ENCODE results near the gene GALNT17. TPM values are rescaled to one million over a fixed set of nuclear protein-coding genes. Genes with fewer than 3 reads are reported as not detected.

Gene GALNT17
- total RNA-seq, 1 experiment from 2014 or later, result not detected

DNA sequence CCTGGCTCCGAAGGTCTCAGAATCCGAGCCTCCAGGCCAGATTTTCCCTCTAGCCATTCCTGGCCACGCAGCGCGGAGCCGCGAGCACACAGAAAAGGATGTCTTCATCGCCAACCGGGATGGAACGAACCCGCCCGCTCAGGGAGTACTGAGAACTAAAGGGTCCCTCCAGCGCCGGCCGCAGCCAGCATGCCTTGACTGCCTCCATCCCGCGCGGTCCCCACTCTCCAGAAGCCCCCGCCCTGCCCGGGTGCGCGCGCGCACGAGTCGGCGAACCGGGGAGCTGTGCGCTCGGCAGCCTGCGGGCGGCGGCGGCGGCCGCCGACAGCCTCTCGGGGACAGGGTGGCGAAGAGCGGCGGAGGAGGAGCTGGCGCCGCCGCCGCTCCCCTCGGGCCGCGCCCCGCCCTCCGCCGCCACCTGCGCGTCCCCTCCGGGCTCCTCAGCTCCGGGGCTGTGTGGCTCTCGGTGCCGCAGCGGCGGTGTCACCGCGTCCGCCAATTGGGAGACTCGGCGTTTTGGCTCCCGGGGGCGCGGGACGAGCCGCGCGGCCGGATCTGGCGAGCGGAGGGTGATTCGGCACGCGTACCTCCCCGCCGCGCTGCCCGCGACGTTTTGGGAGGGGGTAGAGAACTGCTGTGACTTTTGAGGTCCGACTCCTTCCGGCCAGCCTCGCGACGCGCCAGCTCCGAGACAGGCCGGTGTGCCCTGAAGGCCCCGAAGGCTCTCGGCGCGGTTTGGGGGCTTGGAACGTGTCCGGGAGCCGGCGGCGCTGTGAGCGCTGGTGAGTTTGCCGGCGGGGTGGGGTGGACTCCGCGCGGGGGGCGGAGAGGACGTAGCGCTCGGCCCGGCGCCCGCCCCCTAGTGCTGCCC lies 453 bp upstream of the GALNT17 start:
- Mint-ChIP-seq H3K27ac (ENCODE audit: low read depth, unreplicated experiment) (no peak overlapping the region), H3K27me3 (ENCODE audit: insufficient read depth, unreplicated experiment) (no peaks in the 10 kb centered on the region), H3K4me1 (ENCODE audit: insufficient read depth, unreplicated experiment) (no peaks in the 10 kb centered on the region), H3K36me3 (ENCODE audit: insufficient read depth, unreplicated experiment) (no peaks in the 10 kb centered on the region), H3K4me3 (ENCODE audit: unreplicated experiment) (no peak overlapping the region), H3K9me3 (ENCODE audit: unreplicated experiment) (peaks cover 9% of the 10 kb centered on the region)
- CTCF ChIA-PET, result no interaction called here
- no peak for DNase-seq (ENCODE audit: unreplicated experiment)
- intact Hi-C loops (cut with micrococcal nuclease), result no loop called here
- POLR2A ChIA-PET, result no interaction called here
- BruUV-seq (replicated peaks), result no TSS peak
- TF ChIP-seq, protein P1, sequence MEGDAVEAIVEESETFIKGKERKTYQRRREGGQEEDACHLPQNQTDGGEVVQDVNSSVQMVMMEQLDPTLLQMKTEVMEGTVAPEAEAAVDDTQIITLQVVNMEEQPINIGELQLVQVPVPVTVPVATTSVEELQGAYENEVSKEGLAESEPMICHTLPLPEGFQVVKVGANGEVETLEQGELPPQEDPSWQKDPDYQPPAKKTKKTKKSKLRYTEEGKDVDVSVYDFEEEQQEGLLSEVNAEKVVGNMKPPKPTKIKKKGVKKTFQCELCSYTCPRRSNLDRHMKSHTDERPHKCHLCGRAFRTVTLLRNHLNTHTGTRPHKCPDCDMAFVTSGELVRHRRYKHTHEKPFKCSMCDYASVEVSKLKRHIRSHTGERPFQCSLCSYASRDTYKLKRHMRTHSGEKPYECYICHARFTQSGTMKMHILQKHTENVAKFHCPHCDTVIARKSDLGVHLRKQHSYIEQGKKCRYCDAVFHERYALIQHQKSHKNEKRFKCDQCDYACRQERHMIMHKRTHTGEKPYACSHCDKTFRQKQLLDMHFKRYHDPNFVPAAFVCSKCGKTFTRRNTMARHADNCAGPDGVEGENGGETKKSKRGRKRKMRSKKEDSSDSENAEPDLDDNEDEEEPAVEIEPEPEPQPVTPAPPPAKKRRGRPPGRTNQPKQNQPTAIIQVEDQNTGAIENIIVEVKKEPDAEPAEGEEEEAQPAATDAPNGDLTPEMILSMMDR (IDR thresholded peaks at IDR 0.05; ENCODE audit: unreplicated experiment), result no peak

DNA sequence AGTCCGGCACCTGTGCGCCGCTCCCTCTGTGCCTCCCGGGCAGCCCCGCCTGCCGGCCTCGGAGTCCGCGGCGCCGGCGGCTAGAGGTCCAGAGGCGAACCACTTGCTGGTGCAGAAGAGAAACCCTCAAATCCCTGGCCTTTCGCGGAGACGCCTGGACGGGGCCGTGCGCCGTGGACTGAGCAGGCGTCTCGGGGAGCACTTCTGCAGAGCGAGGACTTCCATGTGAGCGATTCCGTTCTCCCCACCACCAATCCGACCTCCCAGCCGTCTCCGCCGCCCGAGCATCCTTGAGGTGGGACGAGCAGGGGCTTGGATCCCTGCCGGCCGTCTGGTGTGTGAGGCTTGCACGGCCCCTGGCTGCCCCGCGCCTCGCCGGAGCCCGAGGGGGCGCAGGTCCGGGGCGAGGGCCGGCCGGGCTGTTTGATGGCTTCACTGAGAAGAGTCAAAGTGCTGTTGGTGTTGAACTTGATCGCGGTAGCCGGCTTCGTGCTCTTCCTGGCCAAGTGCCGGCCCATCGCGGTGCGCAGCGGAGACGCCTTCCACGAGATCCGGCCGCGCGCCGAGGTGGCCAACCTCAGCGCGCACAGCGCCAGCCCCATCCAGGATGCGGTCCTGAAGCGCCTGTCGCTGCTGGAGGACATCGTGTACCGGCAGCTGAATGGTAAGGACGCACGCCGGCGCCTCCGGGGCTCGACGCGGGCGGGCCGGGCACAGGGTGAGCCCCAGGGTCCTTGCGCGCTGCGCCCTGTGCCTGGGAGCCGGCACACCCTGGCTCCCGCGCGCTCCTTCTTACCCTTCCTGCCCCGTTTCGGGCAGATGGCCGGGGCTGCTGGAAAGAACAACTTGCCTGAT lies 660 bp downstream of the GALNT17 start:
- no peak for DNase-seq (ENCODE audit: unreplicated experiment)
- no peak overlapping the region for H3K4me3 Mint-ChIP-seq (ENCODE audit: unreplicated experiment)

DNA sequence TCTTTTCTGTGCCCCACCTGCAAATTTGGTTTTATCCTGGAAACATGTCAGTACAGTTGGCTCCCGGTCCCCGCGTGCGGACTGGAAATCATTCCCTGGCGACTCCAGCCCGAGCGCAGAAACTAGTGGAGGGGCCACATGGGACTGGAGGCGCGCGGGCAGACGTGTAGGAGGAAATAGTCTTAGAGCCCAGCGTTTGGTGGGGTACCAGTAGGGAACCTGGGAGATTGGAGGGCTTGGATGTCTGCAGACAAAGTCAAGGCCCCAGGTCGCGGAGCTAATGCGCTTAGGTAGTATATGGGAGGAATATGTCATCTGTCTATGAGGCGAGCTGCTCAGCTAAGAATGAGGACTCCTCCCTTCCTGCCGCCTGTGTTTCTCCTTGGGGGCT lies 1.3 kb downstream of the GALNT17 start:
- CTCF ChIA-PET, result no interaction called here
- peaks cover 13% of the 10 kb centered on the region for H3K9me3 Mint-ChIP-seq (ENCODE audit: unreplicated experiment)
- no peaks in the 10 kb centered on the region for H3K4me1 Mint-ChIP-seq (ENCODE audit: insufficient read depth, unreplicated experiment)
- no peak overlapping the region for H3K27ac Mint-ChIP-seq (ENCODE audit: low read depth, unreplicated experiment)
- POLR2A ChIA-PET, result no interaction called here
- no peaks in the 10 kb centered on the region for H3K27me3 Mint-ChIP-seq (ENCODE audit: insufficient read depth, unreplicated experiment)
- TF ChIP-seq, protein P1 (IDR thresholded peaks at IDR 0.05; ENCODE audit: unreplicated experiment), result no peak
- no peaks in the 10 kb centered on the region for H3K36me3 Mint-ChIP-seq (ENCODE audit: insufficient read depth, unreplicated experiment)
- no peak for DNase-seq (ENCODE audit: unreplicated experiment)
- no peak overlapping the region for H3K4me3 Mint-ChIP-seq (ENCODE audit: unreplicated experiment)
- BruUV-seq (replicated peaks), result no TSS peak
- intact Hi-C loops (cut with micrococcal nuclease), result no loop called here

More for the DNA sequence above, 660 bp downstream of the GALNT17 start:
- Mint-ChIP-seq H3K9me3 (ENCODE audit: unreplicated experiment) (peaks cover 9% of the 10 kb centered on the region), H3K27ac (ENCODE audit: low read depth, unreplicated experiment) (no peak overlapping the region), H3K36me3 (ENCODE audit: insufficient read depth, unreplicated experiment) (no peaks in the 10 kb centered on the region), H3K27me3 (ENCODE audit: insufficient read depth, unreplicated experiment) (no peaks in the 10 kb centered on the region), H3K4me1 (ENCODE audit: insufficient read depth, unreplicated experiment) (no peaks in the 10 kb centered on the region)
- CTCF ChIA-PET, result no interaction called here
- intact Hi-C loops (cut with micrococcal nuclease), result no loop called here
- POLR2A ChIA-PET, result no interaction called here
- BruUV-seq (replicated peaks), result no TSS peak
- TF ChIP-seq, protein P1 (IDR thresholded peaks at IDR 0.05; ENCODE audit: unreplicated experiment), result no peak

DNA sequence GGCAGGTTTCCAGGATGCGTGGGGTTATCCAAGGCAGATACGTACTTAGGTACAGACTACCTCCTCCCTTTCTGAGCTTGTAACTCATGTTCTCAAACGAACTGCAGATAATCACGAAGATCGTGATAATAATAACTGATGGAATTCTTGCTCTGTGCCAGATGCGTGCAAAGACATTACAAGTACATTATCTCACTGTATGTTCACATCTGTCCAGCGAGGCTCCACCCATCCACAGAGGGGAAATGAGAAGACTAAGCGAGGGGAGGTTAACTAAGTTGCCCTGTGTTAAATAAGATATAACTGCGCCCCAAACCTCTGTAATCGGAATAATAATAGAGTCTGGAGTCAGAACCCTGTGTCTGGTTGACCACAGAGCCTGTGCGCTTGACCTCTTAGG lies 1.9 kb downstream of the GALNT17 start:
- ChIA-PET CTCF (no interaction called here), POLR2A (no interaction called here)
- TF ChIP-seq, protein P1 (IDR thresholded peaks at IDR 0.05; ENCODE audit: unreplicated experiment), result no peak
- H3K4me1 Mint-ChIP-seq (ENCODE audit: insufficient read depth, unreplicated experiment), result no peaks in the 10 kb centered on the region
- H3K36me3 Mint-ChIP-seq (ENCODE audit: insufficient read depth, unreplicated experiment), result no peaks in the 10 kb centered on the region
- no peak for DNase-seq (ENCODE audit: unreplicated experiment)
- H3K27me3 Mint-ChIP-seq (ENCODE audit: insufficient read depth, unreplicated experiment), result no peaks in the 10 kb centered on the region
- peaks cover 14% of the 10 kb centered on the region for H3K9me3 Mint-ChIP-seq (ENCODE audit: unreplicated experiment)
- H3K4me3 Mint-ChIP-seq (ENCODE audit: unreplicated experiment), result no peak overlapping the region
- intact Hi-C loops (cut with micrococcal nuclease), result no loop called here
- BruUV-seq (replicated peaks), result no TSS peak
- H3K27ac Mint-ChIP-seq (ENCODE audit: low read depth, unreplicated experiment), result no peak overlapping the region

All from MCF 10A (cell line).